Mesenchymal stem cell (in vitro differentiated cells and primary cell): ENCODE results near the gene C10orf105.

ENCODE experiments used
- DNase-seq: peaks from one replicate; pipeline ENCODE4 v3.0.0-alpha.2; 2013
- H2AFZ ChIP-seq: one replicate; pipeline ENCODE4 v1.6.1; 2013; ENCODE audit warnings: low read depth, mild to moderate bottlenecking, control low read depth, inconsistent platforms, low read length, moderate library complexity
- H2AK5ac ChIP-seq: 2 replicates; pipeline ENCODE4 v1.6.1; 2013; ENCODE audit warnings: low read length, moderate library complexity, mild to moderate bottlenecking, inconsistent platforms; ENCODE audit not compliant: severe bottlenecking
- H2BK120ac ChIP-seq: one replicate; pipeline ENCODE4 v1.6.1; 2013; ENCODE audit warnings: low read depth, mild to moderate bottlenecking, inconsistent platforms, low read length, moderate library complexity
- H2BK12ac ChIP-seq, 2 experiments: one replicate each; pipeline ENCODE4 v1.6.1; 2013; ENCODE audit warnings: inconsistent platforms in 2 of 2, low read length in 2 of 2, mild to moderate bottlenecking in 2 of 2, moderate library complexity in 2 of 2, control low read depth in 1 of 2
- H2BK15ac ChIP-seq: one replicate; pipeline ENCODE4 v1.6.1; 2013; ENCODE audit warnings: mild to moderate bottlenecking, low read depth, inconsistent platforms; ENCODE audit not compliant: poor library complexity, severe bottlenecking
- H2BK5ac ChIP-seq: 2 replicates; pipeline ENCODE4 v1.6.1; 2013; ENCODE audit warnings: low read depth, mild to moderate bottlenecking, low read length, control low read depth, inconsistent platforms; ENCODE audit not compliant: poor library complexity, severe bottlenecking
- H3K14ac ChIP-seq, 2 experiments: one replicate each; pipeline ENCODE4 v1.6.1; 2013; ENCODE audit warnings: inconsistent platforms in 2 of 2, low read length in 2 of 2, control low read depth in 1 of 2, mild to moderate bottlenecking in 1 of 2, moderate library complexity in 1 of 2
- H3K18ac ChIP-seq, 2 experiments: one replicate each; pipeline ENCODE4 v1.6.1; 2013; ENCODE audit warnings: inconsistent platforms in 2 of 2, low read length in 2 of 2, control low read depth in 1 of 2, low read depth in 1 of 2, mild to moderate bottlenecking in 1 of 2
- H3K23ac ChIP-seq, 2 experiments: one replicate each; pipeline ENCODE4 v1.6.1; 2013; ENCODE audit warnings: inconsistent platforms in 2 of 2, low read length in 2 of 2, mild to moderate bottlenecking in 2 of 2, moderate library complexity in 2 of 2, control low read depth in 1 of 2
- H3K27ac ChIP-seq: 2 replicates; pipeline ENCODE4 v1.5.1; 2013; ENCODE audit warnings: mild to moderate bottlenecking, moderate library complexity, low read length, control low read depth, inconsistent platforms; ENCODE audit not compliant: poor library complexity, severe bottlenecking
- H3K27me3 ChIP-seq, 2 experiments: 2 replicates each; pipeline versions ENCODE4 v1.6.1 to v1.7.0; 2013; ENCODE audit warnings: low read length in 2 of 2, mild to moderate bottlenecking in 2 of 2, moderate library complexity in 2 of 2, control low read depth in 1 of 2, inconsistent platforms in 1 of 2; ENCODE audit not compliant: control insufficient read depth in 1 of 2, insufficient read depth in 1 of 2
- H3K36me3 ChIP-seq, 2 experiments: 2 replicates each; pipeline versions ENCODE4 v1.6.1 to v1.7.0; 2013; ENCODE audit warnings: low read length in 2 of 2, control low read depth in 1 of 2, inconsistent platforms in 1 of 2, low read depth in 1 of 2, mild to moderate bottlenecking in 1 of 2; ENCODE audit not compliant: insufficient read depth in 2 of 2, control insufficient read depth in 1 of 2
- H3K4ac ChIP-seq, 2 experiments: one replicate each; pipeline ENCODE4 v1.6.1; 2013; ENCODE audit warnings: inconsistent platforms in 2 of 2, low read length in 2 of 2, mild to moderate bottlenecking in 2 of 2, moderate library complexity in 2 of 2, control low read depth in 1 of 2, low read depth in 1 of 2
- H3K4me1 ChIP-seq: 2 replicates; pipeline ENCODE4 v1.6.1; 2013; ENCODE audit warnings: low read depth, low read length, control low read depth; ENCODE audit not compliant: control insufficient read depth, insufficient read depth
- H3K4me2 ChIP-seq: 2 replicates; pipeline ENCODE4 v1.6.1; 2013; ENCODE audit warnings: low read length, mild to moderate bottlenecking, inconsistent platforms; ENCODE audit not compliant: poor library complexity, severe bottlenecking
- H3K4me3 ChIP-seq, 2 experiments: 2 replicates each; pipeline versions ENCODE4 v1.5.1 to v1.7.0; 2013; ENCODE audit warnings: low read length in 2 of 2, mild to moderate bottlenecking in 2 of 2, control low read depth in 1 of 2, low read depth in 1 of 2; ENCODE audit not compliant: insufficient read depth in 1 of 2
- H3K79me1 ChIP-seq: replicated peaks from 2 replicates; pipeline ENCODE4 v1.6.1; 2013; ENCODE audit warnings: mild to moderate bottlenecking, control low read depth, low read length, inconsistent platforms; ENCODE audit not compliant: poor library complexity, severe bottlenecking
- H3K9ac ChIP-seq: 2 replicates; pipeline ENCODE4 v1.7.0; 2013; ENCODE audit warnings: mild to moderate bottlenecking, low read length, moderate library complexity
- H3K9me3 ChIP-seq: 2 replicates; pipeline ENCODE4 v1.7.0; 2013; ENCODE audit warnings: mild to moderate bottlenecking, low read length; ENCODE audit not compliant: control insufficient read depth
- H4K8ac ChIP-seq: one replicate; pipeline ENCODE4 v1.6.1; 2013; ENCODE audit warnings: inconsistent platforms, mild to moderate bottlenecking, low read length, moderate library complexity
- H4K91ac ChIP-seq: one replicate; pipeline ENCODE4 v1.6.1; 2013; ENCODE audit warnings: mild to moderate bottlenecking, low read length, inconsistent platforms
- WGBS: methylation state at CpG from one replicate; pipeline ENCODE4 v1.1.7; 2013; ENCODE audit warnings: mixed read lengths; 5-methylcytosine and 5-hydroxymethylcytosine counted together

The C10orf105 gene

GRCh38 chr10:71735709-71736569, 16.4 kb upstream of the C10orf105 start:
- Histone ChIP-seq H3K79me1 (no peaks in the 10 kb centered on the region), H3K4me1 (no peaks in the 10 kb centered on the region), H4K91ac (no peak overlapping the region), H3K36me3 (no peaks in the 10 kb centered on the region), H3K23ac (no peak overlapping the region), H3K18ac (no peak overlapping the region), H2AK5ac (no peak overlapping the region), H3K9me3 (no peaks in the 10 kb centered on the region), H3K4ac (no peak overlapping the region), H3K4me3 (no peak overlapping the region), H3K27ac (no peak overlapping the region), H2BK15ac (no peak overlapping the region), H2BK5ac (no peak overlapping the region), H3K4me2 (no peak overlapping the region), H4K8ac (no peak overlapping the region), H2BK120ac (no peak overlapping the region), H3K9ac (no peak overlapping the region), H3K27me3 (peaks cover 17 to 35% of the 10 kb centered on the region in 2 experiments), H2BK12ac (no peak overlapping the region), H3K14ac (peak overlapping the region in 1 of 2 experiments; percentile 7), H2AFZ (no peak overlapping the region)
- no peak for DNase-seq
- WGBS, result 86% methylated on average over 15 of the region's 16 CpGs

- H2BK15ac ChIP-seq, result no peak overlapping the region
- no peak for DNase-seq
- no peaks in the 10 kb centered on the region for H3K9me3 ChIP-seq
- no peaks in the 10 kb centered on the region for H3K4me1 ChIP-seq
- no peak overlapping the region for H2BK12ac ChIP-seq
- no peak overlapping the region for H2BK5ac ChIP-seq
- no peak overlapping the region for H3K14ac ChIP-seq
- 67% methylated on average over 5 of the region's 5 CpGs for WGBS
- no peaks in the 10 kb centered on the region for H3K79me1 ChIP-seq
- no peak overlapping the region for H3K4ac ChIP-seq
- H3K27me3 ChIP-seq, result peaks cover 17 to 35% of the 10 kb centered on the region in 2 experiments
- H3K4me3 ChIP-seq, result no peak overlapping the region
- no peaks in the 10 kb centered on the region for H3K36me3 ChIP-seq
- no peak overlapping the region for H3K18ac ChIP-seq
- no peak overlapping the region for H2BK120ac ChIP-seq
- H3K23ac ChIP-seq, result no peak overlapping the region
- no peak overlapping the region for H2AK5ac ChIP-seq
- H3K27ac ChIP-seq, result no peak overlapping the region
- H3K4me2 ChIP-seq, result no peak overlapping the region
- no peak overlapping the region for H3K9ac ChIP-seq
- no peak overlapping the region for H2AFZ ChIP-seq
- H4K8ac ChIP-seq, result no peak overlapping the region
- no peak overlapping the region for H4K91ac ChIP-seq
Observed at GRCh38 chr10:71734797-71735196, 15.2 kb upstream of the C10orf105 start.

- H3K9me3 ChIP-seq, result no peaks in the 10 kb centered on the region
- H3K27me3 ChIP-seq, result peaks cover 23 to 60% of the 10 kb centered on the region in 2 experiments
- no peak overlapping the region for H3K4ac ChIP-seq
- no peak overlapping the region for H2BK120ac ChIP-seq
- H3K14ac ChIP-seq, result peak overlapping the region in 1 of 2 experiments; percentile 83
- no peak overlapping the region for H2AK5ac ChIP-seq
- no peaks in the 10 kb centered on the region for H3K79me1 ChIP-seq
- H4K8ac ChIP-seq, result no peak overlapping the region
- no peaks in the 10 kb centered on the region for H3K4me1 ChIP-seq
- no peak overlapping the region for H3K4me2 ChIP-seq
- H3K9ac ChIP-seq, result no peak overlapping the region
- DNase-seq, result no peak
- no peak overlapping the region for H3K27ac ChIP-seq
- WGBS, result 93% methylated on average over 12 of the region's 12 CpGs
- H2BK5ac ChIP-seq, result no peak overlapping the region
- H3K4me3 ChIP-seq, result no peak overlapping the region
- no peak overlapping the region for H2BK12ac ChIP-seq
- no peak overlapping the region for H3K23ac ChIP-seq
- H3K36me3 ChIP-seq, result no peaks in the 10 kb centered on the region
- no peak overlapping the region for H4K91ac ChIP-seq
- no peak overlapping the region for H3K18ac ChIP-seq
- H2AFZ ChIP-seq, result no peak overlapping the region
- H2BK15ac ChIP-seq, result no peak overlapping the region
Observed at GRCh38 chr10:71731791-71732190, 12.2 kb upstream of the C10orf105 start.

GRCh38 chr10:71729161-71729636, 9.6 kb upstream of the C10orf105 start:
- Histone ChIP-seq H3K27ac (no peak overlapping the region), H3K4me1 (no peaks in the 10 kb centered on the region), H3K4me3 (no peak overlapping the region), H3K4ac (no peak overlapping the region), H3K36me3 (no peaks in the 10 kb centered on the region), H3K79me1 (no peaks in the 10 kb centered on the region), H3K27me3 (peaks cover 23 to 53% of the 10 kb centered on the region in 2 experiments), H3K9ac (no peak overlapping the region), H2BK15ac (no peak overlapping the region), H2BK120ac (no peak overlapping the region), H3K23ac (no peak overlapping the region), H4K8ac (no peak overlapping the region), H3K9me3 (no peaks in the 10 kb centered on the region), H3K18ac (no peak overlapping the region), H2AK5ac (no peak overlapping the region), H3K14ac (no peak overlapping the region), H2BK12ac (no peak overlapping the region), H2BK5ac (no peak overlapping the region), H4K91ac (no peak overlapping the region), H2AFZ (no peak overlapping the region), H3K4me2 (no peak overlapping the region)
- 77% methylated on average over 9 of the region's 10 CpGs for WGBS
- no peak for DNase-seq
